Fibroblast of pulmonary artery (primary cell): ENCODE measurements around the gene BCR.

Source experiments
- DNase-seq: peaks from one replicate; pipeline ENCODE4 v3.0.0-alpha.2; 2010; ENCODE audit warnings: low read depth
- H3K4me3 ChIP-seq: replicated peaks from 2 replicates; pipeline ENCODE4 v1.5.1; 2011; ENCODE audit warnings: low read depth, mild to moderate bottlenecking, control low read depth, low read length, moderate library complexity
- CTCF ChIP-seq: IDR thresholded peaks from 2 replicates; pipeline ENCODE4 v1.5.1; 2011; ENCODE audit warnings: mild to moderate bottlenecking, control low read depth, low read length, inconsistent platforms; ENCODE audit errors: missing control alignments

Gene BCR

GRCh38 chr22:23205339-23206049, 25.2 kb downstream of the BCR start:
- DNase-seq: no peak
- no peak for TF ChIP-seq CTCF

GRCh38 chr22:23206915-23207314, 26.6 kb downstream of the BCR start:
- no peak for DNase-seq
- no peak overlapping the region for H3K4me3 ChIP-seq
- TF ChIP-seq CTCF: no peak

More at GRCh38 chr22:23205339-23206049, 25.2 kb downstream of the BCR start:
- no peak overlapping the region for H3K4me3 ChIP-seq

- DNase-seq: no peak
- TF ChIP-seq CTCF: no peak
- H3K4me3 ChIP-seq: no peak overlapping the region
Measured at GRCh38 chr22:23207729-23208393, 27.6 kb downstream of the BCR start.

GRCh38 chr22:23210428-23211170, 30.3 kb downstream of the BCR start:
- TF ChIP-seq CTCF: no peak
- H3K4me3 ChIP-seq: no peak overlapping the region
- DNase-seq: no peak

- no peak overlapping the region for H3K4me3 ChIP-seq
- no peak for DNase-seq
- TF ChIP-seq CTCF: no peak
Measured at GRCh38 chr22:23211622-23212021, 31.3 kb downstream of the BCR start.

- TF ChIP-seq CTCF: no peak
- no peak for DNase-seq
- H3K4me3 ChIP-seq: no peak overlapping the region
Measured at GRCh38 chr22:23212061-23213021, 32.0 kb downstream of the BCR start.
